Gastroesophageal sphincter (tissue), 3 donors: ENCODE data around the gene COL2A1.

Source experiments
- CTCF ChIP-seq, 4 experiments: fragments of 200-600 bp in 2 of 4; fragments of 450-650 bp in 2 of 4; sonication (generic) in 1 of 4; IDR thresholded peaks; one replicate each; pipeline ENCODE4 v1.5.1; 2017 to 2019; ENCODE audit warnings: antibody characterized with exemption in 4 of 4, mild to moderate bottlenecking in 2 of 4, moderate library complexity in 2 of 4
- POLR2A ChIP-seq, 2 donors: fragments of 450-650 bp; IDR thresholded peaks; one replicate each; pipeline ENCODE4 v1.6.1; 2017; ENCODE audit warnings: antibody characterized with exemption in 2 of 2, mild to moderate bottlenecking in 2 of 2, moderate library complexity in 1 of 2

GRCh38 chr12:47995981-47996401 lies 8.3 kb downstream of the COL2A1 start:
- no peak for TF ChIP-seq POLR2A (IDR thresholded peaks at IDR 0.05)
- TF ChIP-seq CTCF (IDR thresholded peaks at IDR 0.05): no peak
